ENCODE data around the gene GDPD4. TPM values are rescaled to one million over a fixed set of nuclear protein-coding genes. Genes with fewer than 3 reads are reported as not detected.

Gene GDPD4
- total RNA-seq, 4 donors from 2014 or later: not detected

DNA sequence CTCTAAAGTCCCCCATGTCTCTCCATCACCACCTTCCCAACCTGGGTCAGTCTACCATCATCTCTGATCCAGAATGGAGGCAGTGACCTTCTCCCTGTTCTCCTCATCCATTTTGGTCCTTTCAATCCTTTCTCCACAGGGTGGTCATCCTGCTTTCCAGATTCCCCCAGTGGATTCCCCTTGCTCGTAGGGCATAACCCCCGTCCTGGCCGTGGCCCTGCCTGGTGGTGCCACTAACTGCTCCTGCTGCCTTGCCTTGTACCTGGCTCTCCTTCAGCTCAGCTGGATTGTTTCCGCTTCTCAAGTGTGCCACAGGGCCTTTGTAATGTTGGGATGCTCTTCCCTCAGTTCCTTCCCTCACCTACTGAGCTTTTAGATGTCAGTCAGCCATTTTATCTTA, 91.8 kb downstream of the GDPD4 start:
- Histone ChIP-seq H3K9me3 (no peaks in the 10 kb centered on the region), H3K4me3 (no peak overlapping the region)
- no peak for TF ChIP-seq POLR2A (IDR thresholded peaks at IDR 0.05)
- TF ChIP-seq, protein P1, sequence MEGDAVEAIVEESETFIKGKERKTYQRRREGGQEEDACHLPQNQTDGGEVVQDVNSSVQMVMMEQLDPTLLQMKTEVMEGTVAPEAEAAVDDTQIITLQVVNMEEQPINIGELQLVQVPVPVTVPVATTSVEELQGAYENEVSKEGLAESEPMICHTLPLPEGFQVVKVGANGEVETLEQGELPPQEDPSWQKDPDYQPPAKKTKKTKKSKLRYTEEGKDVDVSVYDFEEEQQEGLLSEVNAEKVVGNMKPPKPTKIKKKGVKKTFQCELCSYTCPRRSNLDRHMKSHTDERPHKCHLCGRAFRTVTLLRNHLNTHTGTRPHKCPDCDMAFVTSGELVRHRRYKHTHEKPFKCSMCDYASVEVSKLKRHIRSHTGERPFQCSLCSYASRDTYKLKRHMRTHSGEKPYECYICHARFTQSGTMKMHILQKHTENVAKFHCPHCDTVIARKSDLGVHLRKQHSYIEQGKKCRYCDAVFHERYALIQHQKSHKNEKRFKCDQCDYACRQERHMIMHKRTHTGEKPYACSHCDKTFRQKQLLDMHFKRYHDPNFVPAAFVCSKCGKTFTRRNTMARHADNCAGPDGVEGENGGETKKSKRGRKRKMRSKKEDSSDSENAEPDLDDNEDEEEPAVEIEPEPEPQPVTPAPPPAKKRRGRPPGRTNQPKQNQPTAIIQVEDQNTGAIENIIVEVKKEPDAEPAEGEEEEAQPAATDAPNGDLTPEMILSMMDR (IDR thresholded peaks at IDR 0.05): no peak
- TF ChIP-seq EP300 (IDR thresholded peaks at IDR 0.05): no peak
- TF ChIP-seq POLR2AphosphoS5 (IDR thresholded peaks at IDR 0.05): no peak

DNA sequence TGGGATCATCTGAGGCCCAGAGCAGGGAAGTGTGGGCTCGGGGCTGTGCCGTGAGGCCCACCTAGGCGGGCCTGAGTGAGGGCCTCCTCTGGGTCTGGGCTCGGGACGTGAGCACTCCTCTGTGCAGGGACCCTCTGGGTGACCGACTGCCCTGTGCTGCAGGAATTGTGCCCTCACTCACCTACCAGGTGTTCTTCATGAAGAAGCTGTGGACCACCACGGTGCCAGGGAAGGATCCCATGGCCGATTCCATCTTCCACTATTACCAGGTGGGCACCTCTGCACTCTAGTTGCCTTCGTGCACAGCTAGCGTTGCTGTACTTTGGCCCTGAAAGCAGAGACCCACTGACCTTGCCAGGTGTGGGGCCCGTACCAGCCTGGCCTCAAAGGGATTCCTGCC, 93.0 kb downstream of the GDPD4 start:
- H3K4me1 ChIP-seq: no peaks in the 10 kb centered on the region
- H3K9me3 ChIP-seq: no peaks in the 10 kb centered on the region
- no peak overlapping the region for H3K27ac ChIP-seq
- 90% methylated on average over 11 of the region's 11 CpGs for WGBS
- no peak for DNase-seq (ENCODE audit: low spot score in 2 of 2)
- no peak overlapping the region for H3K4me3 ChIP-seq
- no peaks in the 10 kb centered on the region for H3K36me3 ChIP-seq
- H3K27me3 ChIP-seq: no peaks in the 10 kb centered on the region
- TF ChIP-seq EP300 (IDR thresholded peaks at IDR 0.05): no peak
- TF ChIP-seq, protein P1 (IDR thresholded peaks at IDR 0.05): no peak
- no peak for TF ChIP-seq POLR2AphosphoS5 (IDR thresholded peaks at IDR 0.05)
- no peak for TF ChIP-seq POLR2A (IDR thresholded peaks at IDR 0.05)

More for the DNA sequence above, 91.8 kb downstream of the GDPD4 start:
- Histone ChIP-seq H3K36me3 (no peaks in the 10 kb centered on the region), H3K27me3 (no peaks in the 10 kb centered on the region), H3K4me1 (no peaks in the 10 kb centered on the region), H3K27ac (no peak overlapping the region)
- WGBS: 83% methylated on average over 4 of the region's 4 CpGs
- DNase-seq (ENCODE audit: low spot score in 2 of 2): no peak

DNA sequence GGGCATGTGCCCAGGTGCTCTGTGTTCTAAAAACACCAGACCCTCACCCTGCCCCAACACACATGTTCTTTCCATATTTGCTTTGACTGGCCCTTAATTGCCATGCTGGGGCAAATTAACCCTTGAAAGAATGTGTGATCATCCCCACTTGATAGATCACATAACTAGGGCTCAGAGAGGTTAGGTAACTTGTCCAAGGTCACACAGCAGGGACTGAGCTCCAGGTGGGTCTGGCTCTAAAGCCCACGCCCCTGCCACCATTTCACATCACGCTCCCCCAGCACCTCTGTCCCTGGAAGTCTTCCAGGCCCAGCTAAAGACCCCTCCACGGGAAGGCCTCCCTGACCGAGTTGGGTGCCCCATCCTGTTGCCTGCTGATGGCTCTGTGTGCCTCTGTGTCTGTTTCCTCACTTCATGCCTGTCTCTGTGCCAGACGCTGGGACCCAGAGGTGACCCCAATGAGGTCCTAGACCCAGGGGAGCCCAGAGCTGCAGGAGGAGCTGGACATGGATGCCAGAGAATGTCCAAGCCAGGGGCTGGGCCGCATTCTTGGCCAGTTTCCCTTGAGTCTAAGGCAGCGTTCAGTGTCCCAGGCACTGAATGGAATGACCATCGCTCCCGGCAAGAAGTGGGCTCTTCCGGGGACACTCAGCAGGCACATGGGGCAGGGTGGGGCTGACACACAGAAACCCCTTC, 93.7 kb downstream of the GDPD4 start:
- DNase-seq (ENCODE audit: low spot score in 2 of 2): peak in 1 of 2 donors; percentile 46
- Histone ChIP-seq H3K4me3 (no peak overlapping the region), H3K27ac (no peak overlapping the region), H3K4me1 (no peaks in the 10 kb centered on the region), H3K36me3 (no peaks in the 10 kb centered on the region), H3K27me3 (no peaks in the 10 kb centered on the region), H3K9me3 (no peaks in the 10 kb centered on the region)
- TF ChIP-seq, protein P1 (IDR thresholded peaks at IDR 0.05): no peak
- TF ChIP-seq EP300 (IDR thresholded peaks at IDR 0.05): no peak
- no peak for TF ChIP-seq POLR2AphosphoS5 (IDR thresholded peaks at IDR 0.05)
- no peak for TF ChIP-seq POLR2A (IDR thresholded peaks at IDR 0.05)
- WGBS: 76% methylated on average over 9 of the region's 10 CpGs

DNA sequence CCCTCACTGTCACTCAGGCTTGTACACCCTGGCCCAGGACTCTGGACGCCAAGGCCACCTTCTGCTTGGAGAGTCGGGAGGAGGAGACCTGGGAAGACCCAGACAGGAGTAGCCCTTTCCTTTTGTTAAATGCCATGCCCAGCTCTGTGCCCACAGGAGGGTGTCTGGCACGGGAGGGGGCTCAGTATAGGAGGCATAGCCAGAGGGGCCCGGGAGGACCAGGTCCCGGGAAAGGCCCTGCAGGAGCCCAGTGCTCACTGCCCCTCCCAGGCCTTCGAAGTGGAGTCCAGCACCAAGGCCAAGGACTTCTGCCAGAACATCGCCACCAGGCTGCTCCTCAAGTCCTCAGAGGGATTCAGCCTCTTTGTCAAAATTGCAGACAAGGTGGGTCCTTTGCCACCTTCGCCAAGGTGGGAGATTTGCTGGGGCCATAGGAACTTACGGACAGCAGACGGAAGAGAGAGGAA, 94.4 kb downstream of the GDPD4 start:
- no peaks in the 10 kb centered on the region for H3K4me1 ChIP-seq
- WGBS: 84% methylated on average over 6 of the region's 10 CpGs
- TF ChIP-seq POLR2AphosphoS5 (IDR thresholded peaks at IDR 0.05) (no peak), EP300 (IDR thresholded peaks at IDR 0.05) (no peak), POLR2A (IDR thresholded peaks at IDR 0.05) (no peak)
- TF ChIP-seq, protein P1 (IDR thresholded peaks at IDR 0.05): no peak
- DNase-seq (ENCODE audit: low spot score in 2 of 2): peak in 1 of 2 donors; percentile 58
- no peak overlapping the region for H3K27ac ChIP-seq
- H3K36me3 ChIP-seq: no peaks in the 10 kb centered on the region
- H3K27me3 ChIP-seq: no peaks in the 10 kb centered on the region
- H3K4me3 ChIP-seq: no peak overlapping the region
- no peaks in the 10 kb centered on the region for H3K9me3 ChIP-seq

DNA sequence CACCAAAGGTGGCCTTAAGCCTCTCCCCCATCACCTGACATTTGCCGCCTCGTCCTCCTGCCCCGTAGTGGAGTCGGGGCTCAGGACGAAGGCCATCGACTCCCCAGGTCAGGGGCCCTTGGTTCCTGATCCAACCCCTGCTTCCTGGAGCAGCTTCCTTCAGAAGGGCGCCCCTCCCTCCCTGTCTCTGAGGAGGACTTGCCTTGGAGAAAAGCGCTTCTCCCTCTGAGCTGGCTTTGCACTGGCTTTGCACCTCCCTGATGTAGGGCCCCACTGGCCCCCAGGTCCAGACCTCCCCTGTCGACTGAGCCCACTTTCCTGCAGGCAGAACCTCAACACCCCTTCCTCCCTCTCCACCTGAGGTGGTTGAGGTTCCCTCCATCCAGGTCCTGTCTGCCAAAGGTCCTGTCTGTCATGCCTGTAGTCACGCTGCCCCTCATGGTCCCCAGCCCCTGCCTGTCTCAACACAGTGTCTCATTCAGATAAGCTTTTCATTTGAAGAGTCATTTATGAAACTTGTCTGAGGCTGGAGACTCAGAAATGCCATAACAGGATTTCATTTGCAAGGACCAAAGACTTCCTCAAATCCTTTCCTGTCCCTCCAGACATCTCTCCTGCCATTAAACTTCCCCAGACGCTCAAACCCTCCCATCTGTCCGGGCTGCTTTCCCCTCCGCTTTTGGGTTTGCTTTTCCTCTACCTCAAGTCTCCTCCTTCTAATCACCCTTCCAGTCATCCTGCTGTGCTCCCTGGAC, 95.0 kb downstream of the GDPD4 start:
- no peaks in the 10 kb centered on the region for H3K9me3 ChIP-seq
- H3K27me3 ChIP-seq: no peaks in the 10 kb centered on the region
- WGBS: 86% methylated on average over 13 of the region's 13 CpGs
- no peak overlapping the region for H3K4me3 ChIP-seq
- H3K4me1 ChIP-seq: no peaks in the 10 kb centered on the region
- H3K27ac ChIP-seq: no peak overlapping the region
- no peaks in the 10 kb centered on the region for H3K36me3 ChIP-seq
- DNase-seq (ENCODE audit: low spot score in 2 of 2): peak in 1 of 2 donors; percentile 29
- TF ChIP-seq EP300 (IDR thresholded peaks at IDR 0.05) (no peak), POLR2AphosphoS5 (IDR thresholded peaks at IDR 0.05) (no peak), POLR2A (IDR thresholded peaks at IDR 0.05) (no peak)
- TF ChIP-seq, protein P1 (IDR thresholded peaks at IDR 0.05): no peak
